ENCODE measurements around the gene DGKI.
A peak's percentile ranks its signal among the peaks of the same experiment; 100 is the strongest.

The DGKI gene

GRCh38 chr7:137636376-137636775, 210.4 kb downstream of the DGKI start:
- no peak for DNase-seq

- no peak for DNase-seq
Measured at GRCh38 chr7:137635874-137636273, 210.9 kb downstream of the DGKI start.

- DNase-seq, result no peak
Measured at GRCh38 chr7:137635132-137635531, 211.6 kb downstream of the DGKI start.

GRCh38 chr7:137634356-137634755, 212.4 kb downstream of the DGKI start:
- DNase-seq, result no peak

- no peak for DNase-seq
Measured at GRCh38 chr7:137633133-137633532, 213.6 kb downstream of the DGKI start.

- no peak for DNase-seq
Measured at GRCh38 chr7:137628216-137628615, 218.6 kb downstream of the DGKI start.

GRCh38 chr7:137626469-137627067, 220.2 kb downstream of the DGKI start:
- DNase-seq, result peak in 1 of 2 donors; percentile 5

- DNase-seq, result no peak
Measured at GRCh38 chr7:137625197-137625596, 221.6 kb downstream of the DGKI start.

GRCh38 chr7:137619181-137619580, 227.6 kb downstream of the DGKI start:
- no peak for DNase-seq

GRCh38 chr7:137618748-137619147, 228.0 kb downstream of the DGKI start:
- DNase-seq, result no peak

GRCh38 chr7:137613006-137613525, 233.7 kb downstream of the DGKI start:
- DNase-seq, result no peak

GRCh38 chr7:137611606-137612005, 235.2 kb downstream of the DGKI start:
- DNase-seq, result no peak

- no peak for DNase-seq
Measured at GRCh38 chr7:137609500-137609899, 237.3 kb downstream of the DGKI start.

- no peak for DNase-seq
Measured at GRCh38 chr7:137606061-137606674, 240.6 kb downstream of the DGKI start.

- DNase-seq, result no peak
Measured at GRCh38 chr7:137603043-137603442, 243.7 kb downstream of the DGKI start.

- DNase-seq, result no peak
Measured at GRCh38 chr7:137601642-137602041, 245.1 kb downstream of the DGKI start.

GRCh38 chr7:137597856-137598255, 248.9 kb downstream of the DGKI start:
- DNase-seq, result no peak

GRCh38 chr7:137593115-137593711, 253.6 kb downstream of the DGKI start:
- no peak for DNase-seq

- no peak for DNase-seq
Measured at GRCh38 chr7:137592232-137592896, 254.4 kb downstream of the DGKI start.

- DNase-seq, result no peak
Measured at GRCh38 chr7:137591421-137591837, 255.3 kb downstream of the DGKI start.

- no peak for DNase-seq
Measured at GRCh38 chr7:137590756-137591305, 255.9 kb downstream of the DGKI start.

GRCh38 chr7:137590071-137590755, 256.6 kb downstream of the DGKI start:
- DNase-seq, result no peak

GRCh38 chr7:137587326-137587725, 259.4 kb downstream of the DGKI start:
- DNase-seq, result no peak
